ENCODE data around the gene VAT1L.

The VAT1L gene

DNA sequence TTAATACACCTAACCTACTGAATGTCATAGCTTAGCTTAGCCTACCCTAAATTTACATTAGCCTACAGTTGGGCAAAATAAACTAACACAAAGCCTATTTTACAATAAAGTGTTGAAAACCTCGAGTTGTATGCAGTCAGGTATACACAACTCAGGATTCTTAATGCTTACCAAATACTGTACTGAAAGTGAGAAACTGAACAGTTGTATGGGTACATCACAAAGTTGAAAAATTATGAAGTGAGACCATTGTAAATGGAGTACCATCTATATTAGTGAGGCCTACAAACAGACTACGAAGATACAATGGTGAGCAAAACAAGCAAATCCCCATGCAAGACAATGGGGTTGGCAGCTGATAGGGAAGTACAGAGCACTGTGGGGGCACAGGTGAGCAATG, 79.7 kb downstream of the VAT1L start:
- no peak for DNase-seq
- Histone ChIP-seq H3K9me3 (ENCODE audit: control extremely low read depth in 1 of 5, control insufficient read depth in 4 of 5, insufficient read depth in 2 of 5, low read depth in 1 of 5, low read length in 4 of 5) (no peaks in the 10 kb centered on the region), H3K4me1 (ENCODE audit: control extremely low read depth in 1 of 4, control insufficient read depth in 4 of 4, insufficient read depth in 4 of 4, low read length in 3 of 4) (no peaks in the 10 kb centered on the region), H3K4me3 (ENCODE audit: control insufficient read depth in 1 of 7, extremely low read depth in 1 of 7, insufficient read depth in 4 of 7, low read depth in 2 of 7, low read length in 6 of 7) (no peak overlapping the region), H3K36me3 (ENCODE audit: control insufficient read depth in 4 of 4, insufficient read depth in 4 of 4, low read length in 3 of 4) (no peaks in the 10 kb centered on the region), H3K27ac (ENCODE audit: insufficient read depth in 1 of 2, low read depth in 1 of 2, low read length in 2 of 2, poor library complexity in 1 of 2, severe bottlenecking in 2 of 2) (no peak overlapping the region), H3K27me3 (replicated peaks in 2 of 5; ENCODE audit: control insufficient read depth in 4 of 5, insufficient read depth in 5 of 5, low read length in 4 of 5) (peaks cover 0 to 8% (median 0%) of the 10 kb centered on the region in 5 experiments)
- CTCF ChIA-PET, result no interaction called here
- POLR2A ChIA-PET, result no interaction called here
- 100% methylated on average over 1 of the region's 2 CpGs for WGBS (ENCODE audit: insufficient coverage)

DNA sequence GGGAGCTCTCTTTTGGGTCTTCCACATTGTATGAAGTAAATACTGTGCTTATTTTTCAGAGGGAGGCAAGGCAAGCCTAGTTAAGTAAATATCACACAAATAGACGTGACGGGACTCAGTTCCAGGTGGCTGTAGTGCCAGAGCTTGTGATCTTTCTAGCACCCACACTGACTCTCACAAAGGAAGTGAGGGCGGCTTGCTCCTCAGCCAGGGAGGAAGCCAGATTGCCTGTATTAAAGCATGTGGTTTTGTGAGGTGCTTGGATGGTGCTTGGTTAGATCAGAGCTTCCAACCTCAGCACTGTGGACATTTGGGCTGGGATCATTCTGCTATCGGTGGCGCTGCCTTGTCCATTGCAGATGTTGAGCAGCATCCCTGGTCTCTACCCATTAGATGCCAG, 80.1 kb downstream of the VAT1L start:
- H3K36me3 ChIP-seq (ENCODE audit: control insufficient read depth in 4 of 4, insufficient read depth in 4 of 4, low read length in 3 of 4), result no peaks in the 10 kb centered on the region
- H3K27ac ChIP-seq (ENCODE audit: insufficient read depth in 1 of 2, low read depth in 1 of 2, low read length in 2 of 2, poor library complexity in 1 of 2, severe bottlenecking in 2 of 2), result no peak overlapping the region
- peaks cover 0 to 8% (median 0%) of the 10 kb centered on the region in 5 experiments for H3K27me3 ChIP-seq (replicated peaks in 2 of 5; ENCODE audit: control insufficient read depth in 4 of 5, insufficient read depth in 5 of 5, low read length in 4 of 5)
- POLR2A ChIA-PET, result no interaction called here
- no peak overlapping the region for H3K4me3 ChIP-seq (ENCODE audit: control insufficient read depth in 1 of 7, extremely low read depth in 1 of 7, insufficient read depth in 4 of 7, low read depth in 2 of 7, low read length in 6 of 7)
- no peaks in the 10 kb centered on the region for H3K9me3 ChIP-seq (ENCODE audit: control extremely low read depth in 1 of 5, control insufficient read depth in 4 of 5, insufficient read depth in 2 of 5, low read depth in 1 of 5, low read length in 4 of 5)
- H3K4me1 ChIP-seq (ENCODE audit: control extremely low read depth in 1 of 4, control insufficient read depth in 4 of 4, insufficient read depth in 4 of 4, low read length in 3 of 4), result no peaks in the 10 kb centered on the region
- DNase-seq, result no peak
- CTCF ChIA-PET, result no interaction called here
- 71% methylated on average over 5 of the region's 5 CpGs for WGBS (ENCODE audit: insufficient coverage)

DNA sequence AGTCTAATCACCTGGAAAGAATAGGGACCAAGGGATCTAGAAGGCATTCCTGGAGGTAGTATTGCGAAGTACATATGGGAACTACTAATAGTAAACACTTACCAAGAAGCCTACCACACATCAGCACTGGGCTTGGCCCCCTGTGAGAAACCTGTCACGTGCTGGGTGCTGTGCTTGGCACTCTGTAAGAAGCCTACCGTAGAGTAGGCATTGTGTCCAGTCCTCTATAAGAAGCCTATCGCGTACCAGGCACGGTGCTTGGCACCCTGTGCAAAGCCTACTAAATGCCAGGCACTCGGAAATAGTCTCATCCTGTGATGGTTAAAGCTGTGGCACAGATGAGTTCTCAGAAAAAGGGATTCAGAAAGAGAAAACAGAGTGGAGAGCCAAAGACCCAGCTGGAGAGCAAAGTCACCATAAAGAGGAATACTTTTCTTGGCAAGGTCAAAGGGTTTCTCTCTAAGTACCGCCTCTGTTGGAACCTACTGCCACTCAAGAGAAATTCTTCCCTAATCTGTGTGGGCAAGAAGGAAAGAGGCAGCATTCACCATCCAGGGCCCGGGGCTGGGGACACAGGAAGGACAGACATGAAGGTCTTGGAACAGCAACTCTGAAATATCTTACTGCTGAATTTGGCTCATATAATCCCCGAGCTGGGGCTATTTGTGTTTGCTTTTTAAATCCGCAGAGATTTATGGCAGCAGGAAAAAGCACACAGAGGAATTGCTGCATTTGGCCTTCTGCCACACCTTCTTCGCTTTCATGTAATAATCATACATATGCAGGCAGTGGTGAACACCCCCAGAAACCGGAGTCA, 81.8 kb downstream of the VAT1L start:
- 83% methylated on average over 11 of the region's 13 CpGs for WGBS (ENCODE audit: insufficient coverage)
- Histone ChIP-seq H3K27ac (ENCODE audit: insufficient read depth in 1 of 2, low read depth in 1 of 2, low read length in 2 of 2, poor library complexity in 1 of 2, severe bottlenecking in 2 of 2) (no peak overlapping the region), H3K4me1 (ENCODE audit: control extremely low read depth in 1 of 4, control insufficient read depth in 4 of 4, insufficient read depth in 4 of 4, low read length in 3 of 4) (no peaks in the 10 kb centered on the region), H3K9me3 (ENCODE audit: control extremely low read depth in 1 of 5, control insufficient read depth in 4 of 5, insufficient read depth in 2 of 5, low read depth in 1 of 5, low read length in 4 of 5) (no peaks in the 10 kb centered on the region), H3K4me3 (ENCODE audit: control insufficient read depth in 1 of 7, extremely low read depth in 1 of 7, insufficient read depth in 4 of 7, low read depth in 2 of 7, low read length in 6 of 7) (no peak overlapping the region), H3K36me3 (ENCODE audit: control insufficient read depth in 4 of 4, insufficient read depth in 4 of 4, low read length in 3 of 4) (no peaks in the 10 kb centered on the region), H3K27me3 (replicated peaks in 2 of 5; ENCODE audit: control insufficient read depth in 4 of 5, insufficient read depth in 5 of 5, low read length in 4 of 5) (peaks cover 0 to 7% (median 0%) of the 10 kb centered on the region in 5 experiments)
- CTCF ChIA-PET, result no interaction called here
- POLR2A ChIA-PET, result no interaction called here
- DNase-seq, result no peak

DNA sequence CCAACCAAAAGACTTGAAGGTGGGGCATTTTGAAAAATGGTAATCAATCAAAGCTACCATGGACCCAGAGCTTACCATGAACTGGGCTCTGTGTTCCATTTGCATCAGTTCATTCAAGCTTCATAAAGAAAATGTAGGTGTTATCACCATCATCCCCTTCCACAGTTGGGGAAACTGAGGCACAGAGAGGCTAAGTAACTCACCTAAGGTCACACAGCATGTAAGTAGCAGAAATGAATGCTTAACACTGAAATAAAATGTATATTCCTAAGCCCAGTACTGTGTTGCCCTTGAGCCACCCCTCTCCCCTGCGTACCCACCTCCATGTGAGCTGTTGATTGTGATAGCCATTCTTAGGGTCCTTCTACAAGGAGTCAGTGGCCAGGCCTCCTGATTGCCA, 83.6 kb downstream of the VAT1L start:
- H3K27ac ChIP-seq (ENCODE audit: insufficient read depth in 1 of 2, low read depth in 1 of 2, low read length in 2 of 2, poor library complexity in 1 of 2, severe bottlenecking in 2 of 2), result no peak overlapping the region
- CTCF ChIA-PET, result no interaction called here
- POLR2A ChIA-PET, result no interaction called here
- no peak overlapping the region for H3K4me3 ChIP-seq (ENCODE audit: control insufficient read depth in 1 of 7, extremely low read depth in 1 of 7, insufficient read depth in 4 of 7, low read depth in 2 of 7, low read length in 6 of 7)
- no peaks in the 10 kb centered on the region for H3K9me3 ChIP-seq (ENCODE audit: control extremely low read depth in 1 of 5, control insufficient read depth in 4 of 5, insufficient read depth in 2 of 5, low read depth in 1 of 5, low read length in 4 of 5)
- H3K27me3 ChIP-seq (replicated peaks in 2 of 5; ENCODE audit: control insufficient read depth in 4 of 5, insufficient read depth in 5 of 5, low read length in 4 of 5), result peaks cover 0 to under 1% (median 0%) of the 10 kb centered on the region in 5 experiments
- WGBS (ENCODE audit: insufficient coverage), result 100% methylated on average over 1 of the region's 1 CpG
- no peak for DNase-seq
- H3K4me1 ChIP-seq (ENCODE audit: control extremely low read depth in 1 of 4, control insufficient read depth in 4 of 4, insufficient read depth in 4 of 4, low read length in 3 of 4), result no peaks in the 10 kb centered on the region
- H3K36me3 ChIP-seq (ENCODE audit: control insufficient read depth in 4 of 4, insufficient read depth in 4 of 4, low read length in 3 of 4), result no peaks in the 10 kb centered on the region

DNA sequence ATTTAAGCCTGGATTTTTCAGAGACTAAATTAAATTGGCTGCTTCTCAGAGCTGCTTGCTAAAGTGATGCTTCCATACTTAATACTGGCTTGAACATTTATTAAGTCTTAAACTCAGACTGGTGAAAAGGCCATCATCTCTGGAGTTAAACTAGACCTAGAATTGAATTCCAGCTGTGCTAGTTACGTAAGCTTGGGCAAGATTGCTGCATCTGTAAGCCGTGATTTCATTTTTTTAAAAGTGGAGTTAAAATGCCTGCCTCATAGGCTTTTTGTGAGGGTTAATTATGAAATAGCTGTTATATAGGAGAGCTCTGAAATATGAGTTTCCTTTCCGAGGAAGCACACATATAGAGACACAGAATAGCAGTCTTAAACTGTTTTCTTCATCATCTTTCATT, 84.7 kb downstream of the VAT1L start:
- Histone ChIP-seq H3K4me1 (ENCODE audit: control extremely low read depth in 1 of 4, control insufficient read depth in 4 of 4, insufficient read depth in 4 of 4, low read length in 3 of 4) (no peaks in the 10 kb centered on the region), H3K36me3 (ENCODE audit: control insufficient read depth in 4 of 4, insufficient read depth in 4 of 4, low read length in 3 of 4) (no peaks in the 10 kb centered on the region), H3K27ac (ENCODE audit: insufficient read depth in 1 of 2, low read depth in 1 of 2, low read length in 2 of 2, poor library complexity in 1 of 2, severe bottlenecking in 2 of 2) (no peak overlapping the region), H3K27me3 (replicated peaks in 2 of 5; ENCODE audit: control insufficient read depth in 4 of 5, insufficient read depth in 5 of 5, low read length in 4 of 5) (no peaks in the 10 kb centered on the region), H3K4me3 (ENCODE audit: control insufficient read depth in 1 of 7, extremely low read depth in 1 of 7, insufficient read depth in 4 of 7, low read depth in 2 of 7, low read length in 6 of 7) (no peak overlapping the region), H3K9me3 (ENCODE audit: control extremely low read depth in 1 of 5, control insufficient read depth in 4 of 5, insufficient read depth in 2 of 5, low read depth in 1 of 5, low read length in 4 of 5) (no peaks in the 10 kb centered on the region)
- no peak for DNase-seq
- 88% methylated on average over 3 of the region's 3 CpGs for WGBS (ENCODE audit: insufficient coverage)
- POLR2A ChIA-PET, result no interaction called here
- CTCF ChIA-PET, result no interaction called here

DNA sequence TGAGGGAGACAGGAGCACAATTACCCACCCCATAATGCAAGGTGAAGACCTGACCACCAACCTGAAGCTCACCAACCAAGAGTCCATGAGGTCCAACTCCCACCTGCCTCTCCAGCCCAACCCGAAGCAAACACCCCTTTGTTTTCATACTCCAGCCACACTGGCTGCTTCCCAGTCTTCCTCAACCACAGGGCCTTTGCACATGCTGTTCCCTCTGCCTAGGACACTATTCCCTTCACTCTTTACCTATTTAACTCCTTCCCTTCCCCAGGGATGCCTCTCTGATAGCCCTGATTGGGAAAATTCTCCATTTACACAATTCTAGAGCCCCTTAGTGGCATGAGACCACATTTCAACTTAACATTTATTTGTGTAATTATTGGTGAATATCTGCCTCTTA, 86.0 kb downstream of the VAT1L start:
- Histone ChIP-seq H3K4me1 (ENCODE audit: control extremely low read depth in 1 of 4, control insufficient read depth in 4 of 4, insufficient read depth in 4 of 4, low read length in 3 of 4) (no peaks in the 10 kb centered on the region), H3K9me3 (ENCODE audit: control extremely low read depth in 1 of 5, control insufficient read depth in 4 of 5, insufficient read depth in 2 of 5, low read depth in 1 of 5, low read length in 4 of 5) (no peaks in the 10 kb centered on the region), H3K27me3 (replicated peaks in 2 of 5; ENCODE audit: control insufficient read depth in 4 of 5, insufficient read depth in 5 of 5, low read length in 4 of 5) (no peaks in the 10 kb centered on the region), H3K4me3 (ENCODE audit: control insufficient read depth in 1 of 7, extremely low read depth in 1 of 7, insufficient read depth in 4 of 7, low read depth in 2 of 7, low read length in 6 of 7) (no peak overlapping the region), H3K36me3 (ENCODE audit: control insufficient read depth in 4 of 4, insufficient read depth in 4 of 4, low read length in 3 of 4) (no peaks in the 10 kb centered on the region), H3K27ac (ENCODE audit: insufficient read depth in 1 of 2, low read depth in 1 of 2, low read length in 2 of 2, poor library complexity in 1 of 2, severe bottlenecking in 2 of 2) (no peak overlapping the region)
- WGBS (ENCODE audit: insufficient coverage), result 100% methylated on average over 1 of the region's 1 CpG
- ChIA-PET POLR2A (no interaction called here), CTCF (no interaction called here)
- DNase-seq, result no peak

DNA sequence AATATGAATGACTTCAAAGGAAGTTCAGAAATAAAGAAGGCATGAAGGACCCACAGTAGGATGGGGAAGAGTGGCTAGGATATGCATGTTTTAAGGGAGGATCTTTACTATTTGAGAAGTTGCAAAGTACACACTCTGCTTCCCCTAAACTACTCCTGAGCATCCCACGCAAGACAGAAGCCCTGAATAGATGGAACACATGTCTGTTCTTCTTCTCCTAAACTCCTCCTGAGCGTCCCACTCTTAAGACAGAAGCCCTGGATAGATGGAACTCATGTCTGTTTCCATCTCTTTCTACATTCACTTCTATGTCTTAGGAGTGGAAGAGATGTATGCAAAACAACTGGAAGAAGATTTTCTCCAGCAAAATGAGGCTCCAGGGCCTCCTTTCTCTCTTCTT, 88.4 kb downstream of the VAT1L start:
- WGBS (ENCODE audit: insufficient coverage), result 100% methylated on average over 1 of the region's 2 CpGs
- Histone ChIP-seq H3K4me1 (ENCODE audit: control extremely low read depth in 1 of 4, control insufficient read depth in 4 of 4, insufficient read depth in 4 of 4, low read length in 3 of 4) (no peaks in the 10 kb centered on the region), H3K27ac (ENCODE audit: insufficient read depth in 1 of 2, low read depth in 1 of 2, low read length in 2 of 2, poor library complexity in 1 of 2, severe bottlenecking in 2 of 2) (no peak overlapping the region), H3K4me3 (ENCODE audit: control insufficient read depth in 1 of 7, extremely low read depth in 1 of 7, insufficient read depth in 4 of 7, low read depth in 2 of 7, low read length in 6 of 7) (no peak overlapping the region), H3K27me3 (replicated peaks in 2 of 5; ENCODE audit: control insufficient read depth in 4 of 5, insufficient read depth in 5 of 5, low read length in 4 of 5) (no peaks in the 10 kb centered on the region), H3K36me3 (ENCODE audit: control insufficient read depth in 4 of 4, insufficient read depth in 4 of 4, low read length in 3 of 4) (no peaks in the 10 kb centered on the region), H3K9me3 (ENCODE audit: control extremely low read depth in 1 of 5, control insufficient read depth in 4 of 5, insufficient read depth in 2 of 5, low read depth in 1 of 5, low read length in 4 of 5) (no peaks in the 10 kb centered on the region)
- DNase-seq, result no peak
- ChIA-PET POLR2A (no interaction called here), CTCF (no interaction called here)
